Large intestine (tissue), 3 donors: Measurements from ENCODE around the gene BCL11B. TPM values are rescaled to one million over a fixed set of nuclear protein-coding genes. Genes with fewer than 3 reads are reported as not detected.

ENCODE experiments used
- DNase-seq, 2 donors: peaks; one replicate each; pipeline versions ENCODE4 v3.0.0 to v3.0.0-alpha.2; 2013
- H3K27ac ChIP-seq: one replicate; pipeline ENCODE4 v1.5.1; 2013; ENCODE audit warnings: low read length
- H3K27me3 ChIP-seq: 2 replicates; pipeline ENCODE4 v1.6.1; 2013; ENCODE audit warnings: low read length; ENCODE audit not compliant: control insufficient read depth, insufficient read depth
- H3K36me3 ChIP-seq: 2 replicates; pipeline ENCODE4 v1.6.1; 2013; ENCODE audit warnings: low read length; ENCODE audit not compliant: control insufficient read depth, insufficient read depth
- H3K4me1 ChIP-seq: one replicate; pipeline ENCODE4 v1.6.1; 2013; ENCODE audit warnings: low read length; ENCODE audit not compliant: control insufficient read depth, insufficient read depth
- H3K4me3 ChIP-seq: one replicate; pipeline ENCODE4 v1.5.1; 2013; ENCODE audit warnings: low read length
- H3K9me3 ChIP-seq: one replicate; pipeline ENCODE4 v1.6.1; 2013; ENCODE audit warnings: mild to moderate bottlenecking, low read depth, low read length, moderate library complexity; ENCODE audit not compliant: control insufficient read depth
- WGBS: methylation state at CpG from one replicate; pipeline ENCODE4 v1.1.5; 2013; ENCODE audit warnings: low lambda C conversion rate; ENCODE audit not compliant: insufficient coverage; 5-methylcytosine and 5-hydroxymethylcytosine counted together
- polyA plus RNA-seq: library from polyadenylated mRNA; unstranded; fragments of 120-200 nt; gene quantifications from one replicate; pipeline ENCODE4 v1.2.1, GENCODE V29; 2013

The BCL11B gene
- polyA plus RNA-seq, 1 donor, result 4.0 TPM

- no peak overlapping the region for H3K27ac ChIP-seq
- H3K27me3 ChIP-seq, result no peaks in the 10 kb centered on the region
- H3K4me3 ChIP-seq, result no peak overlapping the region
- WGBS, result no CpG with 5 or more reads among the region's 8 CpGs
- DNase-seq, result no peak
- no peaks in the 10 kb centered on the region for H3K9me3 ChIP-seq
- peaks cover 42% of the 10 kb centered on the region for H3K4me1 ChIP-seq
- no peaks in the 10 kb centered on the region for H3K36me3 ChIP-seq
Measured at GRCh38 chr14:99315197-99315596, 43.2 kb upstream of the BCL11B start.

DNA sequence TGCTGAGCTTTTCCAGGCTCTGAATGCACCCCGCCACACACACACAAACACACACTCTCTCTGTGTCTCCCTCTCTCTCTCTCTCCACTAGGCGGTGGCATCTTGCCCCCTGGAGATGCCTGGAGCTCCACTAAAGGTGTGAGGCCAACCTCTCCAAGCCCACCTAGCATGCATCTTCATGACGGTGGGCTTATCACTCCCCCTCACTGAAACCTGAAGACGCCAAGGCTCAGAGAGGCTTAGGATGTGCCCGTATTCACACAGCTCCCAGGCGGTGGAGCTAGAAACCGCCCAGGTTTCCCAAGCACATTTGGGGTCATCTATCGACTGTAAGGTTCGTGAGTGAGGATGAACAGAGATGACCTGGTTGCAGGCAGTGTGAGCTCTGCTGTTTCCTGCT lies 42.6 kb upstream of the BCL11B start:
- Histone ChIP-seq H3K9me3 (no peaks in the 10 kb centered on the region), H3K27ac (no peak overlapping the region), H3K4me3 (no peak overlapping the region), H3K4me1 (peaks cover 36% of the 10 kb centered on the region), H3K36me3 (no peaks in the 10 kb centered on the region), H3K27me3 (no peaks in the 10 kb centered on the region)
- DNase-seq, result no peak
- 100% methylated on average over 1 of the region's 9 CpGs for WGBS

DNA sequence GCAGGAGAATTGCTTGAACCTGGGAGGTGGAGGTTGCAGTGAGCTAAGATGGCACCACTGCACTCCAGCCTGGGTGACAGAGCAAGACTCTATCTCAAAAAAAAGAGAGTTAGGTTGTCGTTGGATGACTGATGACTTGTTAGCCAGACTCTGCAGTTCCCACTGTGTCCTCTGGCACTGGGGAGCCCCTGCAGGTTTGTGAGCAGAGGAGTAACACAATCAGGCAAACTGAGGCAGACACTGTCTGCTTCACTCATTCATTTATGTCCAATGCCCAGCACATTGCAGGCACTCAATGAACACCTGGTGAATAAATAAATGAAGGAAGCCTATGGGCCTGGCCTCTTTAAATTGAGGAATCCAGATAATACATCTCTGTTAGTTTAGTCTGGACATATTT lies 41.2 kb upstream of the BCL11B start:
- DNase-seq, result no peak
- no peaks in the 10 kb centered on the region for H3K9me3 ChIP-seq
- peaks cover 23% of the 10 kb centered on the region for H3K4me1 ChIP-seq
- WGBS, result no CpG with 5 or more reads among the region's 1 CpG
- no peaks in the 10 kb centered on the region for H3K27me3 ChIP-seq
- H3K4me3 ChIP-seq, result no peak overlapping the region
- H3K27ac ChIP-seq, result no peak overlapping the region
- H3K36me3 ChIP-seq, result no peaks in the 10 kb centered on the region

GRCh38 chr14:99312106-99312505 lies 40.1 kb upstream of the BCL11B start:
- Histone ChIP-seq H3K4me1 (peaks cover 12% of the 10 kb centered on the region), H3K27ac (no peak overlapping the region), H3K9me3 (no peaks in the 10 kb centered on the region), H3K4me3 (no peak overlapping the region), H3K27me3 (no peaks in the 10 kb centered on the region), H3K36me3 (no peaks in the 10 kb centered on the region)
- WGBS, result no CpG with 5 or more reads among the region's 7 CpGs
- no peak for DNase-seq

DNA sequence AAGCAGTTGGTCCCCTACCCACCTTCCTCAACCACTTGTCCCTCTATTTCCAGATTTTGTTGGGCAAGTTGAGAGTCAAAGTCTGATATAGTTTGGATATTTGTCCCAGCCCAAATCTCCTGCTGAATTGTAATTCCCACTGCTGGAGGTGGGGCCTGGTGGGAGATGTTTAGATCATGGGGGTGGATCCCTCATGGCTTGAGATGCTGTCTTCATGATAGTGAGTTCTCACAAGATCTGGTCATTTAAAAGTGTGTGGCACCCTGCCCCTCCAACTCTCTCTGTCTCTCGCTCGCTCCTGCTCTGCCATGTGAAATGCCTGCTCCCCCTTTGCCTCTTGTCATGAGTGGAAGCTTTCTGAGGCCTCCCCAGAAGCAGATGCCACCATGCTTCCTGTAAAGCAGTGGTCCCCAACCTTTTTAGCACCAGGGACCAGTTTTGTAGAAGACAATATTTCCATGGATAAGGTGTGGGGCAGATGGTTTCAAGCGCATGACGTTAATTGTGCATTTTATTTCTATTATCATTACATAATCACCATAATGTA lies 37.3 kb upstream of the BCL11B start:
- H3K4me1 ChIP-seq, result no peaks in the 10 kb centered on the region
- no peak for DNase-seq
- H3K9me3 ChIP-seq, result no peaks in the 10 kb centered on the region
- H3K27me3 ChIP-seq, result no peaks in the 10 kb centered on the region
- no peaks in the 10 kb centered on the region for H3K36me3 ChIP-seq
- H3K27ac ChIP-seq, result no peak overlapping the region
- 100% methylated on average over 2 of the region's 4 CpGs for WGBS
- no peak overlapping the region for H3K4me3 ChIP-seq

- peaks cover 2% of the 10 kb centered on the region for H3K9me3 ChIP-seq
- H3K27ac ChIP-seq, result no peak overlapping the region
- H3K4me3 ChIP-seq, result no peak overlapping the region
- H3K27me3 ChIP-seq, result no peaks in the 10 kb centered on the region
- no peaks in the 10 kb centered on the region for H3K4me1 ChIP-seq
- WGBS, result no CpG with 5 or more reads among the region's 1 CpG
- no peaks in the 10 kb centered on the region for H3K36me3 ChIP-seq
- DNase-seq, result no peak
Measured at GRCh38 chr14:99304208-99304607, 32.2 kb upstream of the BCL11B start.

- H3K27me3 ChIP-seq, result no peaks in the 10 kb centered on the region
- no peaks in the 10 kb centered on the region for H3K4me1 ChIP-seq
- DNase-seq, result no peak
Measured at GRCh38 chr14:99300190-99300589, 28.2 kb upstream of the BCL11B start.

GRCh38 chr14:99296517-99296916 lies 24.5 kb upstream of the BCL11B start:
- Histone ChIP-seq H3K4me1 (no peaks in the 10 kb centered on the region), H3K9me3 (peaks cover 2% of the 10 kb centered on the region), H3K27ac (no peak overlapping the region), H3K27me3 (no peaks in the 10 kb centered on the region), H3K4me3 (no peak overlapping the region), H3K36me3 (no peaks in the 10 kb centered on the region)
- no CpG with 5 or more reads among the region's 10 CpGs for WGBS
- DNase-seq, result no peak

More at GRCh38 chr14:99300190-99300589, 28.2 kb upstream of the BCL11B start:
- Histone ChIP-seq H3K36me3 (no peaks in the 10 kb centered on the region), H3K9me3 (peaks cover 2% of the 10 kb centered on the region), H3K4me3 (no peak overlapping the region), H3K27ac (no peak overlapping the region)

DNA sequence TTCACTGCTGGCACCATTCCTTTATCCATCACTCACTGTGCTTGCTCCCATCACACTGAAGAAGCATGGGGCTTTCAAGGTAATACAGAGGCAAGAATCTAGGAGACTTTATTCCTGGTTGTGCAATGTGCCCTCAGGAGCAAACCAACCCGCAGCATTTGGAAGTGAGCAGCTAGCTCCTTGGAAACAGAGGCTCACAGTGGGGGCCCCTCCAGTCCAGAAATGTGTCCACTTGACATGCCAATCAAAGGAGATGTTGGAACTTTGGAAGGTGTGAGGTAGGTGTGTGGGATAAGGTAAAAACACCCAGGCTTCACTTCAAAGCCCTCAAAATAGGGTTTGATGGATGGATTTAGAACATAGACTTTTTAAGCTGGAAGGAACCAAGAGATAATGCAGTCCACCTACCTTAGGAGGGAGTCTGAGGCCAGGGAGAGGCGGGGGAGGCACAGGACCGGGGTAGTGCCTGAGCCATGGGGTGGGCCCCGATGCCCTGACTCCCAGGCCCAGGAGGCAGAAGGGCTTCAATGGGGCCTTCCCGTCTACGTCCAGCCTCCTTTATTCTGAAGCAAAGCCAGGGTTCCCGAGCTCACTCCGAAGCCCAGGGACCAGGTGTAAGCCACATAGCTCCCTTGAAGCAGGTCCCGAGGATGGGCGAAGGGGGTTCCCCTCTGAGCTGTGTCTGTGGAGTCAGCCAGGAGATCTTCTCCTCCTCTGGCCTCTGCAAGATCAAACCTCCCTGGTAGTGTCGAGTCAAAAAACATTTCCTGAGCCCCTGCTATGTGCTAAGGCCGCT lies 17.6 kb upstream of the BCL11B start:
- no peaks in the 10 kb centered on the region for H3K27me3 ChIP-seq
- H3K36me3 ChIP-seq, result no peaks in the 10 kb centered on the region
- H3K9me3 ChIP-seq, result no peaks in the 10 kb centered on the region
- no CpG with 5 or more reads among the region's 12 CpGs for WGBS
- no peaks in the 10 kb centered on the region for H3K4me1 ChIP-seq
- no peak overlapping the region for H3K4me3 ChIP-seq
- no peak for DNase-seq
- H3K27ac ChIP-seq, result no peak overlapping the region

DNA sequence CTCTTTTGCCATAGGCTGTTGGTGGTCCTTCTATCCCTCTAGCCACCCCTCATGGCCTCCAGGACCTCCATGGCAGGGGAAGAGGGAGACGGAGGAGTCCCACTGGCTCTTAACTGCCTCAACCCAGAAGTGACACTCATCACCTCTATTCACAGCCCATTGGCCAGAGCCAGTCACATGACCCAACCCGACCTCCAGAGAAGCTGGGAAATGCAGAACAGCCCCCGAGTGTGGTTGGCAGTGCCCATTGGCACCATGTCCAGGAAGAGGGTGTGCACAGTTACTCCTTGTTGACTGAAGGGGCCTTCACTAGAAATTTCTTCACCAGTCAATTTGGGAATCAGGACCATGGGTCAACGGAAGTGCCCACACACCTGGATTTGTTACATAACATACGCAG lies 17.0 kb upstream of the BCL11B start:
- H3K27me3 ChIP-seq, result no peaks in the 10 kb centered on the region
- no peaks in the 10 kb centered on the region for H3K36me3 ChIP-seq
- no peak for DNase-seq
- WGBS, result no CpG with 5 or more reads among the region's 5 CpGs
- no peak overlapping the region for H3K4me3 ChIP-seq
- no peaks in the 10 kb centered on the region for H3K9me3 ChIP-seq
- H3K4me1 ChIP-seq, result no peaks in the 10 kb centered on the region
- H3K27ac ChIP-seq, result no peak overlapping the region
